IPS-NIHi11 (cell line): ENCODE results near the gene ITGA3.
"Not testable (repeated sequence)": the region's sequence is repeated elsewhere in the genome, so short reads cannot be mapped to it uniquely, and the experiment has no call there.

Experiments
- DNase-seq: peaks from one replicate; pipeline ENCODE4 v3.0.0; 2012; ENCODE audit warnings: mixed read lengths, low spot score

The ITGA3 gene

GRCh38 chr17:50035421-50035879 is 20.5 kb upstream of the ITGA3 start:
- DNase-seq, result no peak

DNA sequence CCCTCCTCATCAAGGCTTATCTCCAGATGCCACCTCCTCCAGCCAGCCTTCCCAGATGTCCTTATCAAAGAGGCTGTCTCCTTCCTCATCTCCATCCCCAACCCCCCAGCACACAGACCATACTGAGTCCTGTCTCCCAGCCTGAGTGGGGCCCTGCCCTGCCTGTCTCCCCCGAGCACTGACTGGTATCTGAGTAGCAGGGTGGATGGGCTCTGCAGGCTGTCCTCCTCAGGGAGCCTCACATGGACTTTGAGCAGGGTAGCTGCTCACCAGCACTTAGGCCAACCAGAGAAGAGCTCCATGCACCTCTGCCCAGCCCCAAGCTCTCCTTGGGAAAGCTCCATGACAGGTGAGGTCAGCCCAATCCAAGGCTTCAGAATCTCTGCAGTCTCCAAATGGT is 20.0 kb upstream of the ITGA3 start:
- DNase-seq, result no peak

- DNase-seq, result no peak
Measured at GRCh38 chr17:50036455-50037261, 19.3 kb upstream of the ITGA3 start.

DNA sequence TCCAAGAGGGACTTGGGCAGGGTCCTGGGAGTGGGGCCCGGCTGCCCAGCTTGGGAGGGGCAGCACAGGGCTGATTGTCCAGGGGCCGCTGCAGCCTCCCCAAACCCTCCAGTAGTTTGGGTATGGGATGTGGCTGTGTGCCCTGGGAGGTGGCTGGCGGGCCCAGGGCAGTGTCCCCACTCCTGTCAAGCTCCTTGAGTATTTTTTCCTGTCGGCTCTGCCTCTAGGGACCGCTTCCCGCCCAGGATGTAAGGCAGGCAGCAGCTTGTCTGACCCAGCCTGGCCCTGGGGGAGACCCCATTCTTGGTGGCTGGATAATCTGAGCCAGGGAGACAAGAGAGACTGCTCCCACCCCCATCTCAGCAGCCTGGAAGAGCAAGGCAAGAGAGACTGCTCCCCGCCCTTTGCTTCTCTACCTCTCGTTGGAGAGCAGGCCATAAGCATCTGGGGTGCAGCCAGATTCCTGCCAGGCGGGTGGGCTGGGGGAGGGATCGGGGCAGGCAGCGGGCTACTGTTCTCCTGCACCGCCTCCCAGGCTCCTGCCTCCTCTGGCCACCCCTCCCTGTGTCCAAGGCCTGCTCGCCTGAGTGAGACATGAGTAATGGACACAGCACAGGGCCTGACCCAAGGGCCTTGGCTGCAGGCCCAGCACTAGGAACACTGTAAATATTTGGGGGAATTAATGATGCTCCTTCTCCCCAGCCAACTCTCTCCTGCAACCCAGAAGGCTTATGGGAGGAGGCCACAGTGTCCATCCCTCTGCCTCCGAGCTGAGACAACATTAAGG is 18.4 kb upstream of the ITGA3 start:
- DNase-seq, result peak; percentile 53

DNA sequence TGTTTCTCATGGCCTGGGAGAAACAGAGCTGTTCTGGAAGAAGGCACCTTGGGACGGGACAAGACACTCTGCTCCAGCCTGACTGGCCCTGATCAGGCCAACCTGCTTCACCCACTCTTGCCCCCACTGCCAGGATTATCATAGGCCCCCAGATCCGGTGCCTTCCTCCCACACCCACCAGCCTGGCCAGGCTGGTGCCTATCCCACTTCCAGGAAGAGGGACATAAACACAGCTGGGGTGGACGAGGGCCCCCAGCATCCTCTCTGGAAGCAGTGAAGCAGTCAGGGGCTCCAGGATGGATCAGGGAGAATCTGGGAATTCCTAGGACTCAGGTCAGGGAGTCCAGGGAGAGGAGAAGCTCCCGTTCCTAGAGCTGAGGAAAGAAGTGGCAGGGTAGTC is 16.9 kb upstream of the ITGA3 start:
- DNase-seq, result no peak

- DNase-seq, result not testable (repeated sequence)
Measured at GRCh38 chr17:50040496-50040895, 15.4 kb upstream of the ITGA3 start.

GRCh38 chr17:50042211-50042610 is 13.7 kb upstream of the ITGA3 start:
- no peak for DNase-seq

DNA sequence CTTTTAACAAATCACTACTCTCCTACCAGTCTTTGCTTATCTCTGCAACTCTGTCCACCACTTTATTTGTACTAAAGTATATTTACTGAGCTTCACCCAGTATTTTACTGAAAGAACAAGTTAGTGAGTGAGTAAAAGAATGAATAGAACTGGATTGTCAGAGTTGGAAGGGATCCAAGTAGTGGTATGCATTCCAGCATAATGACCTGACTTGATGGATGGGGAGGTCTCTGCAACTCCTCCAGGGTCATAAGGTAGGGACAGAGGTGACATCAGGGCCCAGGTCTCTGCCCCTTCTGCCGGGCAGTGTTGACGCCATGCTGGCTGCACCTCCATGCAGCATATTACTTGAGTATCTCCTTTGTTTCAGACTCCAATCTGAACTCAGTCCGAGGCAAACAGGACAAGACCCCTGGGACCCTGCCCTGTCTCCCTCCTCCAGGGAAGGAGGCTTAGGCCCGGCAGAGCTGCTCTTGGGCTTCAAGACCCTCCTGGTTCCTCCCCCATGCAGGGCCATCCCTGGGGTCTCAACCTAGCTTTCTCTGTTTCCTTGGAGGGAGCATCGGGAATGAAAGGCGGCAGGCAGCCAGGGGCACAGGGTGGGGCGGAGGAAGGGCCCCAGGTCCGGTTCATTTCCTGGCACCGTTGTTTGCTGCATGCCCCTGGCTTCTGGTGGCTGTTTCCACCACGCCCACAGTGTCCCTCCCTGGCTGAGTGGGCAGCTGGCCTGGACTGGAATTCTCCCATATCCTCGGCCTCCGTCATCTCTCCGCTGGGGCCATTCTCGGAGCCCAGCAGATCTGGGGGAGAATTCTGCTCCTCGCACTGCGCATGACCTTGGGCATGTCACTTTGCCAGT is 12.4 kb upstream of the ITGA3 start:
- no peak for DNase-seq

DNA sequence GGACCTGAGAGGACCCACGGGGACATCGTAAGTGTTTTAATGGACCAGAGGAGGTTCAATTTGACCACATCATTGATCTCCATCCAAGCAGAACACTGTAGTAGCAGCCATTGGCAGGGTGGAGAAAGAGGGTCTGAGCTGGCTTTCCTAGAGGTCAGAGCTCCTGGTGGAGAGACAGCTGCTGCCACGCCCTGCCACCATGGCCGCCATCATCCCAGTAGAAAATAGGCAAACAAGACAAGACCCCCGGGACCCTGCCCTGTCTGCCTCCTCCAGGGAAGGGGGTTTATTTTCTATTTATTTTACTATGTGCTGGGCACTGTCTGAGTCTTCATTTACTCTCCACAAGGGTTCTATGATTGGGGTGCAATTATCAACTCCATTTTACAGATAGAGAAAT is 11.4 kb upstream of the ITGA3 start:
- no peak for DNase-seq

DNA sequence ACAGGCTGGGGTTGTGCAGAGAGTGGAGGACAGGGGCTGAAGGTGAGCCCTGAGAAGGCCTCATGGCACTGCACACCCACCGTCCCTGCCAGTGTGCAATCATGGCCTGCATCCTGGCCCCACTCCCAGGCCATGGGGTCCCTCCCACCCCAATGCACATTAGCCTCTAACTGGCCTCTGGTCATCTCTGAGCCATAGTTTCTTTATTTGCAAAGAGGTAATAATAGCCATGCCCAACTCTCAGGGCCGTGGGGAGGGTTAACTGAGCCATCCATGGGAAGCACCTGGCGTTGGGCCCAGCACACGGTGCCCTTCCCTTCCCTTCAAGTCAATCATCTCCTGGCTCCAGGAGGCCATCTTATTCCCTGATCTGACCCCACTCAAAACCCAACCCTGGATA is 10.8 kb upstream of the ITGA3 start:
- DNase-seq, result no peak

GRCh38 chr17:50046179-50046578 is 9.7 kb upstream of the ITGA3 start:
- DNase-seq, result no peak

DNA sequence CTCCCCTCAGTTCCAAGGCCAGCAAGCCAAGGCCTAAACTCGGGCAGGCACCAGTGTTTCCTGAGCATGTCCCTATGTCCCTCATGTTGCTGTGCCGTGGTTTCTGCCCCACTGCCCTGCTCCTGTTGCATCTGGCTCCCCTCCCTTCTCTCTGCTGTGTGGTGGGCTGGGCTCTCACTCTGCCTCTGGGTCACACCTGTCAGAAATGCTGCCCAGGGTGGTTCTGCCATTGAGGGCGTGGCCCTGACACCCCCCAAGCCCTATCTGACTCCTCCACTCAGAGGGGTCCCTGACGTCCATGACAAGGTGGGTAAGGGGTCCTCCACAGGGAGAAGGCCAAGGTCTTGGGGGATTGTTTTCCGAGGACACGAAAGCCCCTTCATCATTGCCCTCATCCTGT is 9.2 kb upstream of the ITGA3 start:
- DNase-seq, result no peak

DNA sequence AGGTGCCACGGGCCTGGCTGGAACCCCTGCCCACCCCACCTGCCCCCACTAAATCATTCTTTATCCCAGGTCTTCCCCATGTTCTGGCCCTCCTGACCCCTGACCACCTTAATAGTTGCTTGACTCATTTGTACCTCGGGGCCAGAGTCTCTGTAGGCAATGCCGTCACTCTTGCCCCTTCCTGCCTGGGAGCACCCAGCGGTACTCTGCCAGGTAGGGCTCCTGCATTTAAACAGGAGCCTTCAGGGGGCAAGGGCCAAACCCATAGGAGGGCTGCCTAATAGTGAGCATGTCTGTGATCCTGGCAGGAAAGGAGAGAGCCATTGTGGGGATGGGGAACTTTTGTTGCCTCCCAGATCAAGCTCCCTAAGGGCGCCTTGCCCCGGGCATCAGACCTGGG is 8.8 kb upstream of the ITGA3 start:
- DNase-seq, result no peak

DNA sequence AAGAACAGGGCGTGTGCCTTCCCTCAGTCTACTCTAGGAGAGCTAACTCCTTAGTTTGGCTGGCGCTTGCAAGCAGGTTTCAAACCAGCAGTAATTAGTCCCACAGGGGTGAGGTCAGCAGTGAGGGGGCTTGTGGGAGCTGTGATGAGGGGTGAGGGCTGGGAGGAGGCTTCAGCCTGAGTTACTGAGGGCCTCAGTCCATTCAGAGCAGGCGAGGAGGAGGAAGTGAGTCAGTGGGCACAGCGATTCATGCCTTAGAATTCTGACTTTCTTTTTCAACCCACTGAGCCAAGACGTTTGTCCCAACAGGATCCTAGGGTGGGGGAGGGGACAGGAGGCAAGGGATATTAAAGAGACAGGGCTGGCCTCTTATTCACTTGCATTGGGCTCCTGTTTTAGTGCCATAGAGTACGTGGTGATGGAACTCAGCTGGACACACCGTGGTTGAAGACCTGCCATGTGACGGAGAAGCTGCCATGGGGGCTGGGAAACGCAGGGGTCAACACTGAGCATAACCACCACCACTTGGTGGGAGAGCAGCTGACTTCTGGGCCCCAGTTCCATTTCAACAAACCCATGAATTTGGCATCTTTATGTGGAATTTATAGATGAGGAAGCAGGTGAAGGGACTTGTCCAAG is 8.3 kb upstream of the ITGA3 start:
- DNase-seq, result no peak

- DNase-seq, result no peak
Measured at GRCh38 chr17:50048146-50048720, 7.7 kb upstream of the ITGA3 start.

GRCh38 chr17:50048988-50049387 is 6.9 kb upstream of the ITGA3 start:
- no peak for DNase-seq

- DNase-seq, result no peak
Measured at GRCh38 chr17:50049636-50050035, 6.3 kb upstream of the ITGA3 start.

- DNase-seq, result no peak
Measured at GRCh38 chr17:50050431-50051032, 5.4 kb upstream of the ITGA3 start.

DNA sequence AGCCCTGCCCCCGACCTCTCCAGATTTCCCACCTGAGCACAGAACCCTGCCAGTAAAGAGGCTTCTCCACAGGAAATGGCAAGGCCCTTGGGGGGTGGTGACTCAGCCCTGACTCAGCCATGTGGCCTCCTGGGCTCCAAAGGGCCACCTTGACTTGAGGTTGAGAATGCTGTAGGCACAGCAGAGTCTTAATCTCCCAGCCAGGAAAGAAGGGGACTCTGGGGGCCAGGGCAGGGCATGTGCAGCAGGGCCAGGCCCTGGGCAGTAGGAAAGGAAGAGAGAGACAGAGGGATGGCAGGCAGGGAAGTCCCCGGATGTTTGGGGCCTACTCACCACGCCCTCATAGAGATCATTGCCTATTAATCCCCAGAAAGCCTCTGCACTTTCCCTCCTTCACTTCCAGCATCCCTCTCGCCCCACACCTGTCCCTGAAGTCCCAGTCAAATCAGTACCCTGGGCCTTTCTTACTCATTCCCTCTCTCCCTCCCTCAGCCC is 4.8 kb upstream of the ITGA3 start:
- no peak for DNase-seq

DNA sequence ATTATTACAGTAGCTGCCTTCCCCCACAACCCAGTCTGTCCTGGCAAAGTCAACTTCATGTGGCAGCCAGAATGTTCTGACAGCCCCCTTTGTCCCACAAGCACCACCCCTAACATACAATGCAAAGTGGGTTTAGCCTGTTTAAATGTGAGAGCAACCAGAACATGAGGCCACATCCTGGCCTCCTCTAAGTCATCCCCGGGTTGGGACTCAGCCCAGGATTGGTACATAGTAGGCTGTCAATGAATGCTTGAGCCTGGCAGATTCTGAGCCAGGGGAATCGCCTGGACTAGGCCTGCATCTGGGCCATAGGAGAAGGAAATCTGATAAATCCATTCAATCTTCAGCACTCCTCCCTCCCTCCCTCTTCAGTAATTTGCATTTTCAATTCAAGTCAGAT is 4.3 kb upstream of the ITGA3 start:
- no peak for DNase-seq

DNA sequence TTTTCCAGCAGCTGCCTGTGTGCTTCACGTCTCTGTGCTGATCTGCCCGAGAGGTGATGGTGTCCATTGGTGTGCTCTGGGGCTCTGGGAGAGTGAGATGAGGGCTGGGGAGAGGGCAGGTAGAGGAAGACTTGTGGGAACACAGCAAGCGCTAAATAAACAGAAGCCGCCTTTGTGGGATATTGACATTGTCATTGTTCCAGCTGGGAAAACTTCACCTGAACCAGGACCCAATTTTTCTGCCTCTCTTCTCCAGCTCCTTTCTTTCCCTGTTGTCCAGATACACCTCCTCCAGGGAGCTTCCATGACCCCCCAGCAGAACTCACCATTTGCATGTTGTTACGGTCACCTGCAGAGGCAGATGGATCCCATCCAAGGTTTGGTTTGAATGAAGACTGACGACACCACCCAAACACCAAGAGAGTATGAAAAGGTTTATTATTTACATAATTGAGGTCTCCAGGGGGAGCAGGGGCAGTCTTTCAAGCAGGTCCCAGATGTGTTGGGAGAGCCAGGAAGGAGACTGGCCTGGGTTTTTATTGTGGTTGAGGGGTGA is 3.6 kb upstream of the ITGA3 start:
- DNase-seq, result no peak
